Ureter (tissue), 1 donor: ENCODE results near the gene MAGEB1. TPM values are rescaled to one million over a fixed set of nuclear protein-coding genes. Genes with fewer than 3 reads are reported as not detected.

Experiments used
- DNase-seq: peaks from one replicate; pipeline ENCODE4 v3.0.0-alpha.2; 2020; ENCODE audit warnings: low spot score
- total RNA-seq: library from RNA; stranded (reverse); gene quantifications from one replicate; pipeline ENCODE4 v1.2.4, GENCODE V29; 2023
- donor health status: DM: yes; HTN: yes; CAD: no.

Gene MAGEB1
- total RNA-seq, 1 donor from 2014 or later: not detected

GRCh38 chrX:30296408-30297254 lies 49.7 kb downstream of the MAGEB1 start:
- no peak for DNase-seq

GRCh38 chrX:30301208-30301607 lies 54.3 kb downstream of the MAGEB1 start:
- no peak for DNase-seq

Other genes starting within 250 kb of the MAGEB1 start
- gene MAGEB2, start 31.6 kb upstream of the MAGEB1 start, total RNA-seq: not detected
- gene MAGEB3, start 16.5 kb upstream of the MAGEB1 start, total RNA-seq: not detected
- not detected for gene MAGEB4, start 5.1 kb upstream of the MAGEB1 start, total RNA-seq
- gene NR0B1, start 62.2 kb downstream of the MAGEB1 start, total RNA-seq: not detected